ENCODE measurements around the gene DOCK1.

The DOCK1 gene

DNA sequence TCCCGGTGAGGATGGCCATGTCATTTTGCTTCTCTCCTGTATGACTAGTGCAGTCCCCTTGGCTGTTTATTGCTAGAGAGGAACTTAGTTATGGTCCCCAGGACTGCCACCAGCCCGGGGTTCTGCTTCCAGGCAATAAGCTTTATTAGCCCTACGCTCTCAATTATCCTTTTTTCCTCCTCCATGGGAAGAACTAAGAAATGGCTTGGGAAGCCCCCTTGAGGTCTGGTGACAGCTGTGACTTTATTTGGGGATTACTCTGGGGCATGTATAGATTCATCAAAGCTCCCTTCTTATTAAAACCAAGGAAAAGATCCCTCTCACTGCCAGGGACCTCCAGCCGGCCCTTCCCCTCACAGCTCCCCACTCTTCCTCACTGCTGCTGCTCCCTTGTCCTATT lies 446.3 kb downstream of the DOCK1 start:
- ATAC-seq (no peak), DNase-seq (ENCODE audit: low spot score in 2 of 2) (no peak)
- Mint-ChIP-seq H3K4me3 (no peak overlapping the region), H3K9me3 (no peaks in the 10 kb centered on the region), H3K4me1 (no peaks in the 10 kb centered on the region), H3K27ac (no peak overlapping the region), H3K36me3 (no peaks in the 10 kb centered on the region)

DNA sequence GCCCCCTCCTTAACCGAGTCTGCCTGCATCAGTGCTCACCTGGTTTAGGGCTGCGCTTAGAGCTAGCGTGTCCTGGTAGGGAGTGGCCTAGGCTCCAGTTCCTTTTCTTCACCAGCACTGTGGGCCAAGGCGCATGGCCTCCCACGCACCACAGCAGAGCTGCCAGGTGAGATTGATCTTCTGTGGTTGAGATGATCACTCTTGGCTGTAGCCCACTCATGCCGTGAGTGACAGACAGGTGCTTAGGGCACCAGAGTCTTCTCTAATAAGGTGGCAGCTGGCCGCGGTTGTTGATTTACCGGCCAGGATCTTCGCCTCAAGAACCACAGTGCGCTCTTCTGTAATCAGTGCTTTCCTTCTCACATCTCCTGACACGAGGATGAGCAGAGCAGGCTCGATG lies 448.3 kb downstream of the DOCK1 start:
- H3K4me1 Mint-ChIP-seq, result no peaks in the 10 kb centered on the region
- no peaks in the 10 kb centered on the region for H3K9me3 Mint-ChIP-seq
- H3K36me3 Mint-ChIP-seq, result no peaks in the 10 kb centered on the region
- H3K4me3 Mint-ChIP-seq, result no peak overlapping the region
- no peak for DNase-seq (ENCODE audit: low spot score in 2 of 2)
- no peak for ATAC-seq
- H3K27ac Mint-ChIP-seq, result no peak overlapping the region

DNA sequence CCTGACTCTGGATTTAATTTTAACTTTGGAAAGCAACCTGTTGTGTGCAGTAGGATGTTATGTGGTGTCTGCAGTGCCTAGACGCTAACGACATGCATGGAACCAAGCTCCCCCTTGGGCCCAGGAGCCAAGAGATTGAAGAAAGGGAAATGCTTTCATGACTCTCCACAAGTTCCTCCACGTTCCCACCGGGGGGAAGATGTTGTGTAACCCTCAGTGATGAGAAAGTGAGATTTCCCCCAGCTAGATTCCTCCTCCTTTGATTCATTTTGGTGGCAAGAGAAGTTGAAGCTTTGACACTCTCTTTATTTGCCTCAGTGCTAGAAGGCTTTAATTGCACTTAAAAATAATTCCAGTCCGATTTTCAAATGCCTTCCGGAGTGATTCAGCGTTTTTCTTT lies 449.0 kb downstream of the DOCK1 start:
- Mint-ChIP-seq H3K4me1 (no peaks in the 10 kb centered on the region), H3K4me3 (no peak overlapping the region), H3K27ac (no peak overlapping the region), H3K36me3 (no peaks in the 10 kb centered on the region), H3K9me3 (no peaks in the 10 kb centered on the region)
- DNase-seq (ENCODE audit: low spot score in 2 of 2) (no peak), ATAC-seq (no peak)

DNA sequence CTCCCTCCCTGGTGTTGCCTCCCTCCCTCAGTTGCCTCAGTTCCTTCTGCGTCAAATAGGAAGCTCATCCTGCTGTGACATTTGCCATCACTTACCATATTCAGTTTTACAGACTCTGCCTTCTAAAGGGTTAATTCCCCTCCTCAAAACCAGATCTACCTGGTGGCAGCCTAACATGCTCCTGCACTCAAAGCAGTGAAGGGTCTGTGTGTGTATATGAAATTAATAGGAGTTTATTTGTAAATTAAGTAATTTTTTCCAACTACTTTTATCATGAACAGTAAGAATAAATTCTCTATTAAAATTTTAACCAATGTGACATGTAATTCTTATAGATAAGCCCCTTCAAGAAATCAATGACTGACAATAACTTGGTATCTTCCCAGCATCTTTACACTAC lies 449.8 kb downstream of the DOCK1 start:
- ATAC-seq (no peak), DNase-seq (ENCODE audit: low spot score in 2 of 2) (no peak)
- no peak overlapping the region for H3K27ac Mint-ChIP-seq
- no peak overlapping the region for H3K4me3 Mint-ChIP-seq
- no peaks in the 10 kb centered on the region for H3K36me3 Mint-ChIP-seq
- H3K9me3 Mint-ChIP-seq, result no peaks in the 10 kb centered on the region
- no peaks in the 10 kb centered on the region for H3K4me1 Mint-ChIP-seq

DNA sequence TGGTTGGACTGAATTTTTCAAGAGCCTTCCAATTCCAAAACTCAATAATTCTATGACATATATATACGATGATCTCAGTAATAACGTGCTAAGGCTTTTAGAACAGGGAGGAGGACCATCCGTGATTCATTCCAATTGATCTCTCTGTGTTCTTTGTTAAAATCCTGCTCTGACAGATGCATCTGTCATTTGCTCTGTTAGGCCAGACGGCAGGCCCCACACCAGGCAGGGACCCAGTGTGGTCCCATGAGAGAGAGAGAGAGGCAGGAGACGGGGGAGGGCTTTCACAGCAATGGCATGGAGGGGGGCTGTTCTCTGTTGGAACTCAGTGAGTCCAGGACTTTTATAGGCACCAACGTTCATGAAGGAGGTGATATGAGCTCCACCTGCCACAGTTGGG lies 451.1 kb downstream of the DOCK1 start:
- H3K36me3 Mint-ChIP-seq, result no peaks in the 10 kb centered on the region
- no peak overlapping the region for H3K4me3 Mint-ChIP-seq
- ATAC-seq, result no peak
- H3K9me3 Mint-ChIP-seq, result no peaks in the 10 kb centered on the region
- DNase-seq (ENCODE audit: low spot score in 2 of 2), result no peak
- no peaks in the 10 kb centered on the region for H3K4me1 Mint-ChIP-seq
- H3K27ac Mint-ChIP-seq, result no peak overlapping the region

DNA sequence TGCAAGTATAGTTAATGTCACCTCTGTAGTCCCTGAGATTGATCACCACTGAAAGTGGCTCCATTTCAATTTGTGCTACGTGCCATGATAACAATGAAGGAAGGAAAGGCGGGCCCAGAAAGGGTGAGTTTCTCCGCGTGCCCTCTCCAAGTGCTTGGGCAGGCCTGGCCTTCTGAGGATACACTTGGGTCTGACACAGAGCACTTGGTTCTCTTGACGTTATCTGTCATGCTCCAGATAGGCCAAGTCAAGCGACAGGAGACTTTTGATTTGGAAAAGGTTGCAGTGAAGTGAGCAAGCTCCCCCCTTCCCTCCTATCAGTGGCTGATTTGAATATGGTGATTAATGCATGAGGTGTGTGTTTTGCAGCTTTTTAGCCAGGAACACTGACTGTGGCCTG lies 452.0 kb downstream of the DOCK1 start:
- no peak for ATAC-seq
- Mint-ChIP-seq H3K4me3 (no peak overlapping the region), H3K27ac (no peak overlapping the region), H3K4me1 (no peaks in the 10 kb centered on the region), H3K9me3 (no peaks in the 10 kb centered on the region), H3K36me3 (no peaks in the 10 kb centered on the region)
- DNase-seq (ENCODE audit: low spot score in 2 of 2), result no peak

DNA sequence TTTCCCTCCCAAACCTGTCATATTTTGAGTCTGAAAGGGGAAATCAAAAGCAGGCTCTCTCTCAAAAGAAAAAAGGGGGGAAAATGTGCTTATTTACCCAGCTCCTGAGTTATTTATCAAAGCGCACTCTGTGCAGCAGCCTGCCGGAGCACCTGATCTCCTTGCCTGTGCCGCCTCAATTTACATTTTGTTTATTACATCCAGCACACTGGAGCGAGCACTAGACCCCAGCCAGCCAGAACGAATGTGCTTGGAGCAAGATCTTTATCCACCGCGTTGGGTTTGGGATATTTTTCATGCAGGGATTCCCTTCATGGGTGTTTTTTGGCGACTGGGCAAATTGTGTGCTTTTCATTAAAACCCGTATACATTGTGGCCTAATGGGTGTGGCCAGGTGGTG lies 453.1 kb downstream of the DOCK1 start:
- ATAC-seq (no peak), DNase-seq (ENCODE audit: low spot score in 2 of 2) (no peak)
- no peaks in the 10 kb centered on the region for H3K36me3 Mint-ChIP-seq
- H3K4me3 Mint-ChIP-seq, result no peak overlapping the region
- H3K9me3 Mint-ChIP-seq, result no peaks in the 10 kb centered on the region
- no peak overlapping the region for H3K27ac Mint-ChIP-seq
- H3K4me1 Mint-ChIP-seq, result no peaks in the 10 kb centered on the region

DNA sequence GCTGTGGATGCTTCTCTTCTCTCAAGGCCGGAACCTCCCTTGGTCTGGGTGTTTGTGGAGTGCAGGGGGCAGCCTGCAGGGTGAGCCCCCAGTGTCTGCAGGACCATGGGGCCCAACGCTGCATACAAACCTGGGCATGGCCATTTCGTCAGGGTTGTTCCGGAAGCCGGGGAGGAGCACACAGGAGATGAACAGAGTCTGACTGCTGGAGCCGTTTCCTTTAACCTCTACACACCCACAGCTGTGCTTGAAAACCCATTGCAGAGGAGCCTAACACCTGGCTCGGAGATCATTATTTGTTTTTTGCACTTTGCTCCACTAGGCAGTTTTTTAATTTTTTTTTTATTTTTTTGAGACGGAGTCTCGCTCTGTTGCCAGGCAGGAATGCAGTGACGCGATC lies 458.8 kb downstream of the DOCK1 start:
- Mint-ChIP-seq H3K4me3 (no peak overlapping the region), H3K27ac (no peak overlapping the region), H3K9me3 (no peaks in the 10 kb centered on the region), H3K36me3 (no peaks in the 10 kb centered on the region), H3K4me1 (no peaks in the 10 kb centered on the region)
- no peak for DNase-seq (ENCODE audit: low spot score in 2 of 2)
- no peak for ATAC-seq

DNA sequence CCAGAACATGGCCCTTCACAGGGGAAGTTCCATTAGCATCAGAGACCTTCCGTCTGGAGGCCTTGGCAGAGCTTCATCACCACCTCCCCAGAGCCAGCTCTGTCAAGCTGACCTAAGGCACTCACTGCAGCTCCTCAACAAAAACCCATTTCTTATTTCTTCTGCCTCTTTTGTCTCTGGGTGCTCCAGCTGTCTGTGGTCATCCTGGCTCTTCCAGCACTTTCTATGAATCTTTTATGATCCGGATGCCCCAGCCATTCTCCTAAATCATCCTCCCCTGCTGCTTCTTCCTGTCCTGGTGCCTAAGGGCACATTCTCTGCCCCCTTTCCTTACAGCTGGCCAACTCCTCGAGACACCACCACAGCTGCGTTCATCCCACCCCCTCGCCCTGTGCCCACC lies 462.9 kb downstream of the DOCK1 start:
- Mint-ChIP-seq H3K4me3 (no peak overlapping the region), H3K9me3 (no peaks in the 10 kb centered on the region), H3K36me3 (no peaks in the 10 kb centered on the region), H3K27ac (no peak overlapping the region), H3K4me1 (no peaks in the 10 kb centered on the region)
- no peak for DNase-seq (ENCODE audit: low spot score in 2 of 2)
- no peak for ATAC-seq

DNA sequence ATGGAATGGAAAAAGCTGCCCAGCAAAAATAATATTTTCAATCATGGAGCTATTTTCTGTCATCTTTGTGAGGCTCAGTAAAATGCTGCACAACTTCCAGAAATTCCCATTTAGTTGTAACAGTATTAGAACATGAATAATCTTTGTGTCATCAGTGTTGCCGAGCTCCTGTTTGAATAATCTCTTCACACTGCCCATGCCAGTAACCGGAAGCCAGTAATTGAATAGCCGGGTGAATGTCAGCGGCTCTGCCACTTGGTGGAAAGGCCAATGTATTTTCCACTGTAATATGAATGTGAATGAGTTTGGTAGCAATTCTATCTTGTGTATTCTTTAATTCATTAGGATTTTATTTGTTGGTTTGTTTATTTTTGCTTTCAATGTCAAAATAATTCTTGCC lies 463.7 kb downstream of the DOCK1 start:
- H3K27ac Mint-ChIP-seq, result no peak overlapping the region
- no peak overlapping the region for H3K4me3 Mint-ChIP-seq
- no peaks in the 10 kb centered on the region for H3K4me1 Mint-ChIP-seq
- no peaks in the 10 kb centered on the region for H3K36me3 Mint-ChIP-seq
- no peaks in the 10 kb centered on the region for H3K9me3 Mint-ChIP-seq
- no peak for ATAC-seq
- DNase-seq (ENCODE audit: low spot score in 2 of 2), result no peak

DNA sequence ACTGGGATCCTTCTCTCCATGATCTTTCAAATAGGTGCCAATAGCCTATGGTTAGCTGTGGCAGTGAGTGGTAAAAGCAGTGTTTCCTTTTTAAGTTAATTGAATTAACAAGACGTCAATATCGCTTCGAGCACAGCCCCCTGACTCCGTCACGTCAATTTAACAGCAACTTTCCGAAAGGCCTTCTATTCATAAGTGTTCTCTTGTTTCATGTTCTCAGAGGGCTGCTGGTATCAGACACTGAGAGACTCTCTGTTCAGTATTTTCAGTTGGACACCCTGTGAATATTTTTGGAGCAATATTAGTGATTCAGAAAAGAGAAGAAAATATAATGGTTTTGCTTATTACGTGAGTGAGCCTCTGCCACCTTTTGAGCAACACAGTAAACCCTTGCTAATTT lies 465.4 kb downstream of the DOCK1 start:
- Mint-ChIP-seq H3K27ac (no peak overlapping the region), H3K36me3 (no peaks in the 10 kb centered on the region), H3K4me1 (no peaks in the 10 kb centered on the region), H3K9me3 (no peaks in the 10 kb centered on the region), H3K4me3 (no peak overlapping the region)
- no peak for ATAC-seq
- DNase-seq (ENCODE audit: low spot score in 2 of 2), result no peak

DNA sequence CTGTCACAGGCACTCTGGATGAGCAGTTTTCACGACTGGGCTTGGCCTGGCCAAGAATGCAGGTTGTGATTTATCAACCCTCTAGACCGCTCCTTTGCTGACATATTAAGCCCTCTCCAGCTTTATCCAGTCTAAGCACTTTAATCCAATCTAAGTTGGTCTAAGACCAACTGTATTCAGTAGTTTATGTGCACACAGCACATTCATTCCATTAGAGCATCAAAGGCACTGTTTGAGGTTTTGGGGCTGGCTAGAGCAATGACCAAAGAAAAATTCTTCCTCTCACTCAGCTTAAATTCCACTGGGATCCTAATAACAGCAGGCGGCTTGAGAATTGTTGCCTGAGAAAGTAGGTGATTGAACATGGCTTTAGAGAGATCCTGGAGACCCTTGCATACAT lies 467.1 kb downstream of the DOCK1 start:
- no peak for DNase-seq (ENCODE audit: low spot score in 2 of 2)
- Mint-ChIP-seq H3K27ac (no peak overlapping the region), H3K4me1 (no peaks in the 10 kb centered on the region), H3K9me3 (no peaks in the 10 kb centered on the region), H3K4me3 (no peak overlapping the region), H3K36me3 (no peaks in the 10 kb centered on the region)
- ATAC-seq, result no peak

DNA sequence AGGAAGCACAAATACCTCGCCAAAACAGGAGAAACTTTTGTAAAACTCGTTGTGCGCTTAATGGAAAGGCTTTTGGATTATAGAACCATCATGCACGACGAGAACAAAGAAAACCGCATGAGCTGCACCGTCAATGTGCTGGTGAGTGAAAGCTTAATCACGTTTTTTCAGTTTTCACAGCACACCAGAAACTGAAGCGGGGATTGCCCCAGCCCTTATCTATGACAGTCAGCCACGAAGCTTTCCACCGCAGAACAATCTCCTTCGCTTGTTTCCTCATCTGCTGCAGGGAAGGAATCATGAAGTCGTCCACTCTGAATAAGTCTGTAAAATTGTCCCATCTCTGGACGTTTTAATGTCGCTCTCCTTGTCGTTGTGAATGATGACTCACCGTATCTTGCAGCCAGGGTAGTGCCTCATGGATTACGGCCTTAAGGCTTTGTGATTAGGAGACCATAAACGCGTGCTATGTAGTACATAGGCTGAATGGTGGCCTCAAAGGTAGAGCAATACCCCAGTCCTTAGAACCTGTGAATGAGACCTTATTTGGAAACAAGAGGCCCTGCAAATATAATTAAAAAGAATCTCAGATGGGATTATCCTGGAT lies 468.9 kb downstream of the DOCK1 start:
- Mint-ChIP-seq H3K36me3 (no peaks in the 10 kb centered on the region), H3K4me1 (no peaks in the 10 kb centered on the region), H3K9me3 (no peaks in the 10 kb centered on the region), H3K4me3 (no peak overlapping the region), H3K27ac (no peak overlapping the region)
- DNase-seq (ENCODE audit: low spot score in 2 of 2), result no peak
- no peak for ATAC-seq

DNA sequence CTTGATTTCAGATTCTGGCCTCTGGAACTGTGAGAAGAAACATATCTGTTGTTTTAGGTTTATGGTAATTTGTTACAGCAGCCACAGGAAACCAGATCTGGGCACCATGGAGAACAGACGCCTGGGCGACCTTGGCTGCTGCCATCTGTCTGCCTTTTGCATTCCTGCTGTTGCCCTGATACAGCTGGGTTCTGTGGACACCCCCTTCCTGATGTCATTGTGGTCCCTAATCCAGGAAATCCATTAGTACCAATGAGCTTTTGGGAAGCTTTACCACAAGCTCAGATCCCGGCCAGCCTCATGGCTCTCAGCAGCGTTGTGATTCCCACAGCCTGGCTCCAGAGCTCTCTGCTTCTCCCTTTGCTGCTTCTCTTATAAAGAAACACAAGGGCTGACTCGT lies 469.7 kb downstream of the DOCK1 start:
- DNase-seq (ENCODE audit: low spot score in 2 of 2) (no peak), ATAC-seq (no peak)
- Mint-ChIP-seq H3K36me3 (no peaks in the 10 kb centered on the region), H3K4me3 (no peak overlapping the region), H3K4me1 (no peaks in the 10 kb centered on the region), H3K9me3 (no peaks in the 10 kb centered on the region), H3K27ac (no peak overlapping the region)

DNA sequence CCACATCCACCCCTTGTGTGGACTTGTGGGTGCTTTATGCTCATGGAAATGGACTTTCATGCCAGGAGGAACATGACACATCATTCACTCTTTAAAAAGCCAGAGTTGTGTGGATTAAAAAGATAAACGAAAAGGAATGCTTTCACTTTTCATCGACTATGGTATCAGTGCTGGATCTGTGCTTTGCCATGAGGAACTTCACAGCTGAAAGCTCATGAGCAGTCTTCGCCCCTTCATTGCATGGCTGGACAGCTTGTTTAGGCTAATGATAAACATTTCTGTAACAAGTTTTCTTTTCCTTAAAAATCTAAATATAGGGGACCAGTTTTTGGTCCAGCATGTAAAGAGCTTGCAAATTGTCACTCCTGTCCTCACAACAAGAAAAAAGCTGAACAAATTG lies 470.2 kb downstream of the DOCK1 start:
- Mint-ChIP-seq H3K4me1 (no peaks in the 10 kb centered on the region), H3K4me3 (no peak overlapping the region), H3K36me3 (no peaks in the 10 kb centered on the region), H3K9me3 (no peaks in the 10 kb centered on the region), H3K27ac (no peak overlapping the region)
- DNase-seq (ENCODE audit: low spot score in 2 of 2) (no peak), ATAC-seq (no peak)

DNA sequence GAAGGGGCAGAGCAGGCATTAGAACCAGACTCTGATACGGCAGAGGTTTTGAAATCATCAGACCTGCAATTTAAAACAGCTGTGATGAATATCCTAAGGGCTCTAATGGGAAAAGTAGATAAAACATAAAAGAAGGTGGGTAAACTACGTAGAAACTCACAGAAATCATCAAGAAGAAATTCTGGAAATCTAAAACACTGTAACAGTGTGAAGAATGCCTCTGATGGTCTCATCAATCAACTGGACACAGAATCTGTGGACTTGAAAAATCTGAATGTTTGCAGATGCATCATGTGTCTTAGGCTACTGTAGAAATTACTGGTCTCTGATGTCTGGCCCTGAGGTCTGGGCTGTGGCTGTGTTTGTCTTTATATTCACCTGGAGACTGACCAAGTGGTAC lies 470.8 kb downstream of the DOCK1 start:
- ATAC-seq, result no peak
- H3K4me1 Mint-ChIP-seq, result no peaks in the 10 kb centered on the region

DNA sequence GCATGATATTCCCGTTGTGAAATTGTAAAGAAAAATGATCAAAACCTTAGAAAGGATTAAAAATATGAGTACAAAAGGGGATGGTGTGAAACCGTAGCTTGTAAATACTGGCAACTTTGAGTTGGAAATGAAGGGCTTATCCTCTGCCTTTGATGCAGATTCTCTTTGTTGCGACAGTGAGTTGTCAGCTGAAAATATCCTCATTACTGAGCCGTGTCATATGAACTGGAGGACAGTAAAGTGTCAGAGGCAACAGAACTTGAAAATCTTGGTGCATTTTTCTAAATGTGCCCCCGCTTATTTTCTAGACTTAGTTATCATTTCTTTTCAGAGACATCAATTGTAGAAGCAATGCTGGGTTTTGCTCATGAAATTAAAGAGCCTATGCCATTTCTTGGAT lies 473.4 kb downstream of the DOCK1 start:
- Mint-ChIP-seq H3K4me3 (no peak overlapping the region), H3K36me3 (no peaks in the 10 kb centered on the region)
- DNase-seq (ENCODE audit: low spot score in 2 of 2), result no peak

More for the DNA sequence above, 470.8 kb downstream of the DOCK1 start:
- no peak overlapping the region for H3K27ac Mint-ChIP-seq
- H3K36me3 Mint-ChIP-seq, result no peaks in the 10 kb centered on the region
- DNase-seq (ENCODE audit: low spot score in 2 of 2), result no peak
- no peak overlapping the region for H3K4me3 Mint-ChIP-seq
- no peaks in the 10 kb centered on the region for H3K9me3 Mint-ChIP-seq

More for the DNA sequence above, 473.4 kb downstream of the DOCK1 start:
- no peaks in the 10 kb centered on the region for H3K9me3 Mint-ChIP-seq
- H3K4me1 Mint-ChIP-seq, result no peaks in the 10 kb centered on the region
- no peak overlapping the region for H3K27ac Mint-ChIP-seq
- no peak for ATAC-seq
